Ishikawa (cell line): ENCODE measurements around the gene SGCD.

Experiments used
- CEBPB ChIP-seq: IDR thresholded peaks from 2 replicates; pipeline ENCODE4 v1.6.1; 2012
- EP300 ChIP-seq: IDR thresholded peaks from 2 replicates; pipeline ENCODE4 v1.6.1; 2012; ENCODE audit warnings: borderline replicate concordance
- FOXM1 ChIP-seq: IDR thresholded peaks from 2 replicates; pipeline ENCODE4 v1.6.1; 2012; ENCODE audit warnings: low read depth, borderline replicate concordance
- NFIC ChIP-seq: IDR thresholded peaks from 2 replicates; pipeline ENCODE4 v1.6.1; 2012
- RAD21 ChIP-seq: IDR thresholded peaks from 2 replicates; pipeline ENCODE4 v1.6.1; 2012; ENCODE audit warnings: low read depth
- TAF1 ChIP-seq: IDR thresholded peaks from 2 replicates; pipeline ENCODE4 v1.6.1; 2012; ENCODE audit warnings: low read depth, mild to moderate bottlenecking
- TEAD4 ChIP-seq: IDR thresholded peaks from 2 replicates; pipeline ENCODE4 v1.6.1; 2012
- ZBTB7A ChIP-seq: IDR thresholded peaks from 2 replicates; pipeline ENCODE4 v1.6.1; 2012; ENCODE audit warnings: low read depth
- TF ChIP-seq, protein P1 (sequence below): IDR thresholded peaks from 2 replicates; pipeline ENCODE4 v1.6.1; 2012

DNA sequence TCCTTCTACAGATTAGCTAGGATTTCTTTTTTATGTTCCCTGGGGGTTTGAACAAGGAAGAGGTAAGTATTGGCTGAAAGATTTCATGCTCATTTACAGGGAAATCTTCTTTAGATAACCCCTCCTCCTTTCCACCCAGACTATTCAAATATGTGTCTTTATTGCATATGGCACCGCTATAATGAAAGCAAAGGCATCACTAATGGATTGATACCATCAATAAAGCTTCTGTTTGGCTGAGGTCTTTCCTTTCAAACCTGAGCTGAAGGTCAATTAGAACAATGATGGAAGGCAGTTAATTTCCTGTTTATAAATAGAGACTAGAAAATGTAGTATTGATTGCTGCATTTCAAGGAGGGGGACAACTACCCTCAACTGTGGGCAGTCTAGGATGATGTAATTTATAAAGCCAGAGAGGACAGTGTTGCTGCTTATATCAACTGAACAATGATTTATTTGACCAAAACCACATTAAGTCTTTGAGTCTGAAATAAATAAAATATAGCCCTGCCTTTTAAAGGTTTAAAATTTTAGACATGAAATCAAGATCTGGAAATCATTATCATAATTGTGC, 132.9 kb downstream of the SGCD start:
- TF ChIP-seq ZBTB7A = no peak
- TF ChIP-seq, protein P1, sequence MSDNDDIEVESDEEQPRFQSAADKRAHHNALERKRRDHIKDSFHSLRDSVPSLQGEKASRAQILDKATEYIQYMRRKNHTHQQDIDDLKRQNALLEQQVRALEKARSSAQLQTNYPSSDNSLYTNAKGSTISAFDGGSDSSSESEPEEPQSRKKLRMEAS = no peak
- TF ChIP-seq EP300 = no peak
- TF ChIP-seq FOXM1 = no peak
- no peak for TF ChIP-seq RAD21
- TF ChIP-seq TEAD4 = no peak
- TF ChIP-seq CEBPB = no peak
- TF ChIP-seq NFIC = no peak
- no peak for TF ChIP-seq TAF1
